DMS 273 treated with DMSO at 0.1 percent for 48 hours (cell line): ENCODE results near the gene SETD5.

Experiments
- DNase-seq: peaks from one replicate; lab custom pipeline; 2025; lab: John Stamatoyannopoulos, UW

The SETD5 gene

GRCh38 chr3:9408546-9408945, 11.1 kb downstream of the SETD5 start:
- DNase-seq, result no peak

GRCh38 chr3:9409981-9410854, 12.8 kb downstream of the SETD5 start:
- no peak for DNase-seq

GRCh38 chr3:9411302-9411701, 13.9 kb downstream of the SETD5 start:
- DNase-seq, result no peak

- DNase-seq, result no peak
These were observed 14.9 kb downstream of the SETD5 start for GRCh38 chr3:9412293-9412692.

- DNase-seq, result no peak
These were observed 17.4 kb downstream of the SETD5 start for GRCh38 chr3:9414826-9415225.

- no peak for DNase-seq
These were observed 18.2 kb downstream of the SETD5 start for GRCh38 chr3:9415485-9416138.

GRCh38 chr3:9416139-9416780, 18.8 kb downstream of the SETD5 start:
- DNase-seq, result no peak

GRCh38 chr3:9420850-9421549, 23.6 kb downstream of the SETD5 start:
- DNase-seq, result no peak

GRCh38 chr3:9422712-9423424, 25.5 kb downstream of the SETD5 start:
- peak; percentile 71 for DNase-seq

- no peak for DNase-seq
These were observed 31.0 kb downstream of the SETD5 start for GRCh38 chr3:9428411-9428810.

- DNase-seq, result no peak
These were observed 33.3 kb downstream of the SETD5 start for GRCh38 chr3:9430733-9431132.

GRCh38 chr3:9433627-9434521, 36.5 kb downstream of the SETD5 start:
- no peak for DNase-seq

- no peak for DNase-seq
These were observed 37.9 kb downstream of the SETD5 start for GRCh38 chr3:9435316-9435715.

- no peak for DNase-seq
These were observed 41.9 kb downstream of the SETD5 start for GRCh38 chr3:9439331-9439730.

- no peak for DNase-seq
These were observed 44.2 kb downstream of the SETD5 start for GRCh38 chr3:9441501-9442221.

- DNase-seq, result no peak
These were observed 50.7 kb downstream of the SETD5 start for GRCh38 chr3:9448071-9448470.

GRCh38 chr3:9448643-9449042, 51.2 kb downstream of the SETD5 start:
- no peak for DNase-seq

GRCh38 chr3:9450126-9450525, 52.7 kb downstream of the SETD5 start:
- DNase-seq, result no peak

GRCh38 chr3:9450991-9451390, 53.6 kb downstream of the SETD5 start:
- no peak for DNase-seq

GRCh38 chr3:9452417-9452816, 55.0 kb downstream of the SETD5 start:
- DNase-seq, result no peak
